Activated T-cell treated with anti-CD3 and anti-CD28 coated beads, Interleukin-2, amount 50 U/mL, for 72 hours (primary cell): Measurements from ENCODE around the gene PDE6A. TPM values are rescaled to one million over a fixed set of nuclear protein-coding genes. Genes with fewer than 3 reads are reported as not detected.

ENCODE experiments used
- ATAC-seq, 2 donors: fragments of 150-1000 bp; cut with Tn5 transposase; replicated peaks in 1 of 2; 2 replicates each; pipeline ENCODE4 v1.10.0; 2021; ENCODE audit warnings: moderate library complexity in 2 of 2, mild to moderate bottlenecking in 1 of 2
- DNase-seq, 2 donors: peaks; one replicate each; pipeline ENCODE4 v3.0.0; 2021 to 2022; ENCODE audit warnings: mixed read lengths in 1 of 2
- H3K27ac Mint-ChIP-seq: one replicate; pipeline ENCODE4 v1.8.0; 2022; ENCODE audit warnings: mild to moderate bottlenecking, moderate library complexity, mixed read lengths
- H3K27me3 Mint-ChIP-seq: one replicate; pipeline ENCODE4 v1.8.0; 2022; ENCODE audit warnings: low read depth, mixed read lengths
- H3K36me3 Mint-ChIP-seq, 2 donors: one replicate each; pipeline ENCODE4 v1.8.0; 2022; ENCODE audit warnings: mixed read lengths in 2 of 2, mild to moderate bottlenecking in 1 of 2; ENCODE audit not compliant: insufficient read depth in 2 of 2
- H3K4me1 Mint-ChIP-seq: one replicate; pipeline ENCODE4 v1.8.0; 2022; ENCODE audit warnings: low read depth, mixed read lengths
- H3K4me3 Mint-ChIP-seq, 2 donors: one replicate each; pipeline ENCODE4 v1.8.0; 2022; ENCODE audit warnings: mild to moderate bottlenecking in 2 of 2, mixed read lengths in 2 of 2, moderate library complexity in 2 of 2
- H3K9me3 Mint-ChIP-seq, 2 donors: one replicate each; pipeline ENCODE4 v1.8.0; 2022; ENCODE audit warnings: mixed read lengths in 2 of 2
- total RNA-seq, 2 donors: library from RNA; stranded (reverse); gene quantifications; one replicate each; pipeline ENCODE4 v1.2.3, GENCODE V29; 2022

PDE6A gene
- under 1 TPM in 1 of 2 donors, not detected in 1; 0.05 TPM for total RNA-seq

DNA sequence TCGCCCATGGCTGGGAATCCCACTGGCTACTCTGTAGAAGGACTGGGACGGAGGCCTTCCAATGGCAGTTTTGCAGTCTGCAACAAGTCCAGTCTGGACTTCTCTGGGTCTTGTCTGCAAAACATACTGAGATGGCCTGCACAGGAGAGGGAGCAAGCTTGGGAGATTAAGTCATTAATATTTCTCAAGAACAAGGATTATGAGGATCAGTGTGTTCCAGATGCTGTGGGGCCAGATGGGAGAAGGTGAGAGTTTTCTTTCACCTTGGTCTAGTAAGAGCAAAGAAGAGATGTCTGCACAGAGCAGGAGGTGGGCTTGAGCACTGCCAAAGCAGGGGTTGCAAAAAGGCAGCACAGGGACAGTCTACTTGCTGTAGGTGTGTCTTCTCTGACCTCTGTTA lies at the start of gene PDE6A:
Gene PDE6A (minus strand): TSS at position 128 of the 400 bp plus-strand sequence. CDS start 120 bp downstream, at position 8.
- no peak for DNase-seq
- Mint-ChIP-seq H3K27me3 (peaks cover 16% of the 10 kb centered on the region), H3K27ac (no peak within 1 kb of the TSS), H3K4me3 (no peak within 1 kb of the TSS), H3K4me1 (peaks cover 10% of the 10 kb centered on the region), H3K9me3 (no peaks in the 10 kb centered on the region), H3K36me3 (no peaks in the 10 kb centered on the region)
- ATAC-seq, result no peak

DNA sequence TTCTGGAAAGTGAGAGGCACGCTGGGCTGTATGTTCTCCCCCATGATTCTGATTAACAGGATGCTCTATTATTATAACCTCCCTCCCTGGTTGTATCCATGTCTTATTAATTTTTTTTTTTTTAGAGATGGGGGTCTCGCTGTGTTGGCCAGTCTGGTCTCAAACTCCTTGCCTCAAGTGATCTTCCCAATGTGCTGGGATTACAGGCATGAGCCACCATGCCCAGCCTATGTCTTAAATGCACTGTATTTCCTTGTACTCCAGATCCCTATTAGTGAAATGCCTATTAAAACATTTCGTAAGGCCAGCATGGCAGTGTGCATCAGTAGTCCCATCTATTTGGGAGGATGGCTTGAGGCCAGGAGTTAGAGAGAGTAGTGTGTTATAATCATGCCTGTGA lies 48.9 kb upstream of the PDE6A start:
- Mint-ChIP-seq H3K4me3 (no peak overlapping the region), H3K4me1 (peaks cover 5% of the 10 kb centered on the region), H3K27ac (no peak overlapping the region), H3K36me3 (peaks cover 0 to 2% of the 10 kb centered on the region in 2 donors), H3K27me3 (no peaks in the 10 kb centered on the region), H3K9me3 (no peaks in the 10 kb centered on the region)
- no peak for ATAC-seq
- DNase-seq, result no peak

DNA sequence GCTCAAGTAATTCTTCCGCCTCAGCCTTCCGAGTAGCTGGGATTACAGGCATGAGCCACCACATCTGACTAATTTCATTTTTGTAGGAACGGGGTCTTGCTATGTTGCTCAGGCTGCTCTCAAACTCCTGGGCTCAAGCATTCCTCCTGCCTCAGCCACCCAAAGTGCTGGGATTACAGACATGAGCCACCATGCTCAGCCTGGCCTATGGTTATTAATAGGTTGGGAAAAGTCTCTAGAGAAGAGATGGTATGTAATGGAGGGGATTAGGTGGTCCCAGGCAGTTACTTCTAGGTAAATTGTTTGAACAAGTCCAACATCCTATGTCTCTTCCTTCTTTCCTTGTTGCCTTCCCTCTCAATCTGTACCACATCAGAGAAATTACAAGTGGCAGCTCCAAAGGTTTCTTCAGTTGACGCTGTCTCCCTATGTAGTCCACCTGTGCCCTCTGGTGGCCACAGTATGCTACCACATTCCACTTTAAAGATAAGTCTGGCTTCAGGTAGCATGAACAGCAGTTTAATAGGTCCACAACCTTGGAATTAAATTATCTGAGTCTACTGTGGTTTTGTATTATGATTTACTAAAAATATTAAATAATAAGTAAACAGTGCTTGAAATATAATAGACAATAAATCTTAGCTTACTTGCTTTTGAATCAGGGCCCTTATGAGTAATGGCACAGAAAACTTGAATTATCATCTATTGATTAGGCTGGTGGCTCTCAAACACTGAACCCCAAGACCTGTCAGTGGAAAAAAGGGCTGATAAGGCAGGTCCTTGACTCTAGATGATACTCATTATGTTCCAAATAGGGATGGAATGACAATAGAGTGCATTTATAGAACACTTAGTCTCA lies 46.2 kb upstream of the PDE6A start:
- H3K27me3 Mint-ChIP-seq, result no peaks in the 10 kb centered on the region
- H3K36me3 Mint-ChIP-seq, result peaks cover 0 to under 1% of the 10 kb centered on the region in 2 donors
- peaks cover 4% of the 10 kb centered on the region for H3K4me1 Mint-ChIP-seq
- H3K27ac Mint-ChIP-seq, result no peak overlapping the region
- ATAC-seq (peak; percentile 69 to 80), DNase-seq (peak; percentile 63 to 68)
- H3K9me3 Mint-ChIP-seq, result no peaks in the 10 kb centered on the region
- H3K4me3 Mint-ChIP-seq, result no peak overlapping the region

DNA sequence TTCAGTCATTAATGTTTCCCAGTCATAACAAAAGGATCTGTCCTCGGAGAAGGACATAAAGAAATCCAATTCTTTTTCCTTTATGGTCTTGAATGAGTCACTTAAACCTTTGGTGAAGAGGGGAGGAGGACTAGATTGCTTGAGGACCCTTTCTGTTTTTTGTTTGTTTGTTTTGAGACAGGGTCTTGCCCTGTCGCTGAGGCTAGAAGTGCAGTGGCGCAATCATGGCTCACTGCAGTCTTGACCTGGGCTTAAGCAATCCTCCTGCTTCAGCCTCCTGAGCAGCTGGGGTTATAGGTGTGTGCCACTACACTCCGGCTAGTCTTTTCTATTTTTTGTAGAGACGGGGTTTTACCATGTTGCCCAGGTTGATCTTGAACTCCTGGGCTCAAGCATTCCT lies 43.5 kb upstream of the PDE6A start:
- peaks cover 4% of the 10 kb centered on the region for H3K4me1 Mint-ChIP-seq
- no peaks in the 10 kb centered on the region for H3K9me3 Mint-ChIP-seq
- H3K36me3 Mint-ChIP-seq, result no peaks in the 10 kb centered on the region
- DNase-seq, result no peak
- no peak overlapping the region for H3K4me3 Mint-ChIP-seq
- ATAC-seq, result no peak
- H3K27me3 Mint-ChIP-seq, result no peaks in the 10 kb centered on the region
- H3K27ac Mint-ChIP-seq, result no peak overlapping the region

DNA sequence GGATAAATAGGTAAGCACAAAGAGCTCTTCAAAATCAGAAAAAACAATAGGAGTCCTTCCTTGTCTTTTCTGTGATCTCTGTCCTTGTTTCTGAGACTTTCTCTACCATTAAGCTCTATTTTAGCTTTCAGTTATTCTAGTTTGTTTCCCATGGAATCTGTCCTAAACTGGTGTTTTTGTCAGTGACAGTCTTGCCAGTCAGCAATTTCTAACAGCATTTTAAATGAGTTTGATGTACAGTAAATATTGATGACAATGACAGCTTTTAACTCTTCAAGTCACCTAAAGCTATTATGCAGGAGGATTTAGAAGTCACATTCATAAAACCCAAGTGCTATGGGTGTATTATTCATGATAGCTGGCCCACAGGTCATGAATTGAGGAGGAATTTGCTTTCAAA lies 37.9 kb upstream of the PDE6A start:
- no peak overlapping the region for H3K4me3 Mint-ChIP-seq
- DNase-seq (no peak), ATAC-seq (no peak)
- no peaks in the 10 kb centered on the region for H3K4me1 Mint-ChIP-seq
- no peak overlapping the region for H3K27ac Mint-ChIP-seq
- no peaks in the 10 kb centered on the region for H3K27me3 Mint-ChIP-seq
- H3K36me3 Mint-ChIP-seq, result peaks cover 0 to under 1% of the 10 kb centered on the region in 2 donors
- no peaks in the 10 kb centered on the region for H3K9me3 Mint-ChIP-seq

DNA sequence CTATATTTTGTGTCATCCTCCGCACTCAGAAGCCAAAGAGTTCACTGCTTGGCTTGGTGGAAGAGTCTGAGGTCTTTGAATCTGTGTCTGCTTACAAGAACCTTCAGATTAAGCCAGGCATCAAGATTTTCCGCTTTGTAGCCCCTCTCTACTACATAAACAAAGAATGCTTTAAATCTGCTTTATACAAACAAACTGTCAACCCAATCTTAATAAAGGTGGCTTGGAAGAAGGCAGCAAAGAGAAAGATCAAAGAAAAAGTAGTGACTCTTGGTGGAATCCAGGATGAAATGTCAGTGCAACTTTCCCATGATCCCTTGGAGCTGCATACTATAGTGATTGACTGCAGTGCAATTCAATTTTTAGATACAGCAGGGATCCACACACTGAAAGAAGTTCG lies 36.6 kb upstream of the PDE6A start:
- no peak for ATAC-seq
- Mint-ChIP-seq H3K9me3 (no peaks in the 10 kb centered on the region), H3K27ac (no peak overlapping the region), H3K4me3 (no peak overlapping the region), H3K36me3 (peaks cover 0 to 2% of the 10 kb centered on the region in 2 donors), H3K4me1 (no peaks in the 10 kb centered on the region), H3K27me3 (no peaks in the 10 kb centered on the region)
- no peak for DNase-seq

DNA sequence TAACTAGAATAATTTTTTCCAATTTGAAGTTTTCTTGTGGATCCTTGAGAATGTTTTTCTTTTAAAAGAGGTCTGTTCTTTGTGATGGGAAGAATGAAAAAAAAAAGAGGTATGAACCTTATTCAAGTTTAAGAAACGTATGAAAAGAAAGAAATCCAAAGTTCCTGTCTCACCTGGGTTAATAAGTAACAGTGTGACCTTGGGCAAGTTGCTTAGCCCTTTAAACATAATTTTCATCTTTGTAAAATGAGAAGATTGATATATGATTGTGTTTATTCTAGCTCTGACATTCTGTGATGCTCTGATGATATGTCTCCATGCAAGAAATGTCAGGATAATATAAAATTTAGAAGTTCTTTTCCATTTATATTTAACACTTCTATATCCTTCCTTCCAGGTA lies 35.3 kb upstream of the PDE6A start:
- no peak overlapping the region for H3K4me3 Mint-ChIP-seq
- H3K36me3 Mint-ChIP-seq, result peaks cover 2% of the 10 kb centered on the region in 2 donors
- no peak for ATAC-seq

DNA sequence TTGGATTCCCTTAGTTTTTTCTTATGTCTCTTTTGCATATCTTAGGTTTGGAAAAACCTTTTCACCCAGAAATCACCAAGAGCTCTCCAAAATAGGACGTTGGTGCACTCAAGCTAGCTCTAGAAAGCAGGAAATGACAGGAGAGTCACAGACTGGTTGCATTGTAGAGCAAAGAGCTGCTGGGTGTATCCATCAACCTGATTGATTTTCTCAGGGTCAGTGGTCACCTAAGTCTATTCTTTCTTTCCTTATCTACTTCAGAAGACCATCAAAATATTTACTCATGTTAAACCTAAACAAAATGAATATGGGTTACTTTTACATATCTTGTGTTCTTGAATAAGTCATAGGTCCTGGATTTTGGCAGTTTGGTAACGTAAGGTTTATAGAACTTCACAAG lies 30.8 kb upstream of the PDE6A start:
- DNase-seq, result no peak
- no peak for ATAC-seq
- peaks cover 8% of the 10 kb centered on the region for H3K4me1 Mint-ChIP-seq
- H3K9me3 Mint-ChIP-seq, result no peaks in the 10 kb centered on the region
- H3K27me3 Mint-ChIP-seq, result no peaks in the 10 kb centered on the region
- H3K27ac Mint-ChIP-seq, result peak overlapping the region; percentile 66
- H3K36me3 Mint-ChIP-seq, result peaks cover 2 to 3% of the 10 kb centered on the region in 2 donors
- H3K4me3 Mint-ChIP-seq, result no peak overlapping the region

More for the DNA sequence above, 35.3 kb upstream of the PDE6A start:
- Mint-ChIP-seq H3K4me1 (peaks cover 6% of the 10 kb centered on the region), H3K27me3 (no peaks in the 10 kb centered on the region), H3K27ac (no peak overlapping the region), H3K9me3 (no peaks in the 10 kb centered on the region)
- no peak for DNase-seq

DNA sequence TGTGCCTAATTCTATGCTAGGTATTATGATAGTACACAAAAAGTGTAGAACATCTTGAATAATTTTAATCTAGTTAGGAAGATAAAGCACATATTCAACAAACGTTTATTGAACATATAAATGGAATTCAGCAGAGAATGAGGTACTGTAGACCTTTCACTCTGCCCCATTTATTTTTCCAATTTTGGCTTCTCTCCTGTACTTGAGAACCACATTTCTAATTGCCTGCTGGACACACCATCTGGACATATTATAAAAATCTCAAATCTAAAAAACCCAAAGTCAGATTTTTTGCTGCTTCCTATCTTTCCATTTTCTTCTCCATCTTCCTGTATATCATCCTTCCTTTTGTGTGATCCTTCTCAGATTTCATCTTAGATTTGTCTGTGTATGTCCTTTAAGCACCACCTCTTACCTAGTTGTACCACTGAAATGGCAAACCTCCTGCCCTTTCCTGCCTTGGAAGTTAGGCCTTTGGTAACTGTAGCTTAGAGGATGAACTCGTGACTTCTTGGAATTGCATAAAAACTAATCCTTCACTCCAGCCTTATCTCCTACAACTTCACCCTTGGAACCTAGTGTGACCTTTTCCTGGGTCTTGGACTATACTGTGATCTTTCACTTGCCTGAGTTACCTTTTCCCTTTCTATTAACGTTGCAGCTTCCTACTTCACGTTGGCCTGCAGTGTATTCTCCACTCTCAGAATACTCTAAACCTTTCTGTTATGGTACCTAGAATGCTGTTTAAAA lies 24.8 kb upstream of the PDE6A start:
- Mint-ChIP-seq H3K27me3 (no peaks in the 10 kb centered on the region), H3K27ac (no peak overlapping the region), H3K9me3 (no peaks in the 10 kb centered on the region), H3K4me1 (no peaks in the 10 kb centered on the region), H3K36me3 (no peaks in the 10 kb centered on the region), H3K4me3 (no peak overlapping the region)
- ATAC-seq, result no peak
- no peak for DNase-seq

DNA sequence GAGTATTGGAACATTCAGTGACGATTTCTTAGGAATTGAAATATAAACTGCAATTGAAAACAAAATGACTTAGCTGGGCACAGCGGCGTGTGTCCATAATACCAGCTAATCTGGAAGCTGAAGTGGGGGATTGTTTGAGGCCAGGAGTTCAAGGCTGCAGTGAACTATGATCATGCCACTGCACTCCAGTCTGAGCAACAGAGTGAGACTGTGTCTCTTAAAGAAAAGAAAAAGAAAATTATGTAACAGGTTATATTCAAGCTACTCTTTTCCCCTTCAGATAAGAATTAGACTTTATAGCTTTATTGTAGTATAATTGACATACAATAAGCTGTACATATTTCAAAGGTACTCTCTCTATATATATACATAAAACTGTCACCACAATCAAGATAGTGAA lies 22.4 kb upstream of the PDE6A start:
- H3K27ac Mint-ChIP-seq, result no peak overlapping the region
- no peaks in the 10 kb centered on the region for H3K9me3 Mint-ChIP-seq
- no peaks in the 10 kb centered on the region for H3K36me3 Mint-ChIP-seq
- no peak for DNase-seq
- no peak for ATAC-seq
- no peaks in the 10 kb centered on the region for H3K27me3 Mint-ChIP-seq
- H3K4me3 Mint-ChIP-seq, result no peak overlapping the region
- H3K4me1 Mint-ChIP-seq, result peaks cover 7% of the 10 kb centered on the region

DNA sequence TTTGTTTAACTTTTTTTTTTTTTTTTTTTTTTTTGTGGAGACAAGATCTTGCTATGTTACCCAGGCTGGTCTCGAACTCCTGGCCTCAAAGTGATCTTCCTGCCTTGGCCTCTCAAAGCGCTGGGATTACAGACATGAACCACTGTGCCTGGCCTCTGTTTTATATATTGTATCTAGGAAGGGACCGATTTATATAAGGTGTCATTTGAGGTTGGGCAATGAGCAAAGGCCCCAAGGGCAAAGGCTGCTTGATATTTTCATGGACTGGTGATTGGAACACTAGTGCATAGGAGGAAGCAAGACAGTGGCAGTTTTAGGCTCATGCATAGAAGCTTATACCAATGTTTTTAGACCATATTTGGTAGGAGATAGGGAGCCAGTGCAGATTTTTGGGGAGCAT lies 19.1 kb upstream of the PDE6A start:
- DNase-seq (no peak), ATAC-seq (no peak)
- no peak overlapping the region for H3K27ac Mint-ChIP-seq
- H3K9me3 Mint-ChIP-seq, result no peaks in the 10 kb centered on the region
- peaks cover 0 to 2% of the 10 kb centered on the region in 2 donors for H3K36me3 Mint-ChIP-seq
- H3K4me1 Mint-ChIP-seq, result peaks cover 36% of the 10 kb centered on the region
- no peak overlapping the region for H3K4me3 Mint-ChIP-seq
- no peaks in the 10 kb centered on the region for H3K27me3 Mint-ChIP-seq

DNA sequence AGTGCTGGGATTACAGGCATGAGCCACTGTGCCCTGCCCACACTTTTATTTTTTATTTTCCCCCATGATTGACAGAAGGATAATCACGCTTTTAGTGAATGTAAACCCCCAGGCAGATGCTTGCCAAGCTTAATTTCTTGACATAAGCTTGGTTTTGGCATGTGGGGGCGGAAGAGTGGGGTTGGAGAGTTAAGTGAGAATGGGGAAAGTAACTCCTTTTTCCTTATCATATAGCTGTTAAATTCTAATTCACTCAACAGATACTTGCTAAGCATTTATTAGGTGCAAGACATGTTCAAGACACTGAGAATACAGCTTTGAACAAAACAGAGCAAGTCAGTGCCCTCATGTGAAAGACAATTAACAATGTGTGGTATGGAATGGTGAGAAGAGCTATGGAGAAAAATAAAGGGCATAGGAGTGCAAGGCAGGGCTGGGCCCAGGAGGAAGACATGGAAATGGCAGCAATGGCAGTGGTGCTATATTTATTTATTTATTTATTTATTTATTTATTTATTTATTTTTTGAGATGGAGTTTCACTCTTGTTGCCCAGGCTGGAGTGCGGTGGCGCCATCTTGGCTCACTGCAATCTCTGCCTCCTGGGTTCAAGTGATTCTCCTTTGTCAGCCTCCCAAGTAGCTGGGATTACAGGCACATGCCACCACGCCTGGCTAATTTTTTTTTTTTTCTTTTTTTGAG lies 18.2 kb upstream of the PDE6A start:
- H3K27ac Mint-ChIP-seq, result peak overlapping the region; percentile 6
- H3K36me3 Mint-ChIP-seq, result peaks cover 0 to 2% of the 10 kb centered on the region in 2 donors
- no peaks in the 10 kb centered on the region for H3K27me3 Mint-ChIP-seq
- ATAC-seq (no peak), DNase-seq (no peak)
- no peaks in the 10 kb centered on the region for H3K9me3 Mint-ChIP-seq
- H3K4me1 Mint-ChIP-seq, result peaks cover 38% of the 10 kb centered on the region
- no peak overlapping the region for H3K4me3 Mint-ChIP-seq

DNA sequence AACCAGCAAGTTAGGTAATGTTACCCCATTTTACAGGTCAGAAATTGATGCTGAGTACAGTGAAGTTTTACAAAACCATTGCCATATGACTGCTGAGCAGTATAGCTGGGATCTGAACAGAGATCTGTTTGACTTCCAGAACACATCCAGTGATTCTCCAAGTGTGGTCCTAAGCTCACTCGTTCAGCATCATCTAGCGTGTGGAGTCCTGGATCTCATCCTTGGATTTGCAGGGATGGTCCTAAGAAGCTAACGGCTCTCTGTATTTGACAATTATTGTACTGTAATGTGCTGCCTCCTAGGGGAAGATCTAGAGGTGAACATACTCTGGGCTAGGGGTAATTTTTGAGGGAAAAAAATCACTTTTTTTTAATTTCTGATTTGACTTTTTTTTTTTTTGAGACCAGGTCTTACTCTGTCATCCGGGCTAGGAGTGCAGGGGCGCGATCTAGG lies 17.4 kb upstream of the PDE6A start:
- DNase-seq (no peak), ATAC-seq (no peak)
- peak overlapping the region; percentile 86 to 88 for H3K4me3 Mint-ChIP-seq
- H3K9me3 Mint-ChIP-seq, result no peaks in the 10 kb centered on the region
- peaks cover 0 to 2% of the 10 kb centered on the region in 2 donors for H3K36me3 Mint-ChIP-seq
- peak overlapping the region; percentile 40 for H3K27ac Mint-ChIP-seq
- H3K4me1 Mint-ChIP-seq, result peaks cover 38% of the 10 kb centered on the region
- H3K27me3 Mint-ChIP-seq, result no peaks in the 10 kb centered on the region
